Raji (cell line): ENCODE data around the gene SMIM35.

ENCODE experiments used
- POLR2A ChIP-seq: IDR thresholded peaks from 2 replicates; pipeline ENCODE4 v1.6.1; 2011; ENCODE audit warnings: low read depth, low read length, control low read depth; ENCODE audit not compliant: insufficient read depth

Gene SMIM35

DNA sequence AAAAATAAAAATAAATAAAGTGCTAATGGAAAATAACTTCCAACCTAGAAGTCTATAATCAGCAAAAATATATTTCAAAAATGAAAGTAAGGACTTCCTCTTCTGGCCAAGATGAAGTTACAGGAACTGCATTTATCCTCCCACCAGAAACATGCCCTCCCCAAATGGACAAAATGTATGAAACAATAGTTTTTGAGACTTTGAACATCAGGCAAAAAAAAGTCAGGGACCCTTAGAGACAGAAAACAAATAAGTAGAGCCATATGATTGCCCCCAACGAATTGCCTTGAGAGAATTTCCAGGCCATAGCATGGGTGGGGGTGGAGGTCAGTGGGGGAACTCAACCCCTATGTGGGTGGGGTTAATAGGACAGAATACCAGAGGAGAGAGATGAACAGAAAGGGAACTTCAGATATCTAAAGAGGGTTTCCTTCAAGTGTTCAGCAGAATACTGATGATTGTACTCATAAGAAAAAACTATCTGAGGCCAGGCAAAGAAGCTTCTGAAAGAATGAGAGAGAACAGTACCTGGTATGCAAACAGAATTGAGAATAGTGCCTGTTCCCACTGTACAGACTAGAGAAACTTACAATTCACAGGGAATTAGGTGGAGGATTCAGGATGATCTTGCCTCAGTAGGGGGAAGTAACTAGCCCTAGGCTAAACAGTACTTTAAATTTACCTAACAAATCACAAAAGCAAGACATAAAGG lies 127.2 kb downstream of the SMIM35 start:
- TF ChIP-seq POLR2A, result no peak

DNA sequence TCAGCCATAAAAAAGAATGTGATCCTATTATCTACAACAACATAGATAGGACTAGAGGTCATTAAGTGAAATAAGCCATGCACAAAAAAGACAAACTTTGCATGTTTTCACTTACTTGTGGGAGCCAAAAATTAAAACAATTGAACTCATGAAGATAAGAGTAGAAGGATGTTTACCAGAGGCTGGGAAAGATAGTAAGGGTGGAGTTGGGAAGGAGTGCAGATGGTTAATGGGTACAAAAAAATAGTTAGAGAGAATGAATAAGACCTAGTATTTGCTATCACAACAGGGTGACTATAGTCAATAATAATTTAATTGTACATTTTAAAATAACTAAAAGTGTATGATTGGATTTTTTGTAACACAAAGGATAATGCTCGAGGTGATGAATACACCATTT lies 127.8 kb downstream of the SMIM35 start:
- TF ChIP-seq POLR2A, result no peak
